Measurements from ENCODE around the gene XPR1.

DNA sequence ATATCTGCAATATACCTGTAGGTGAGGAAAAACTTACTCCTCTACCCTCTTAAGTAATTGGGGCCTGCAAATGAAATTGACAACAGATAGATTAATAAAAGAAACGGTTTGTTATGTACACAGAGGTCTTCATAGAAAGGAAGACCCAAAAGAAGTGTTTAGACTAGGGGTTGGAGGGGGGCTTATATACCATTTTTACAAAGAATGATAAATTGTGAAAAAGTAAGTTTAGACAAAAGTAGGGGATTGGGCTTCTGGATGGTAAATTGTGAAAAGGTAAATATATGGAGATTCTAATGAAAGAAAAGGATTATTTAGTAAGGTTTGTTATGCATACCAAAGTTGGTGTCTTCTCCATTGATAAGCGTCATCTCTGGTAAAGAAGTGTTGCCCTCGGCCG, 207.7 kb downstream of the XPR1 start:
- TF ChIP-seq, protein P1, sequence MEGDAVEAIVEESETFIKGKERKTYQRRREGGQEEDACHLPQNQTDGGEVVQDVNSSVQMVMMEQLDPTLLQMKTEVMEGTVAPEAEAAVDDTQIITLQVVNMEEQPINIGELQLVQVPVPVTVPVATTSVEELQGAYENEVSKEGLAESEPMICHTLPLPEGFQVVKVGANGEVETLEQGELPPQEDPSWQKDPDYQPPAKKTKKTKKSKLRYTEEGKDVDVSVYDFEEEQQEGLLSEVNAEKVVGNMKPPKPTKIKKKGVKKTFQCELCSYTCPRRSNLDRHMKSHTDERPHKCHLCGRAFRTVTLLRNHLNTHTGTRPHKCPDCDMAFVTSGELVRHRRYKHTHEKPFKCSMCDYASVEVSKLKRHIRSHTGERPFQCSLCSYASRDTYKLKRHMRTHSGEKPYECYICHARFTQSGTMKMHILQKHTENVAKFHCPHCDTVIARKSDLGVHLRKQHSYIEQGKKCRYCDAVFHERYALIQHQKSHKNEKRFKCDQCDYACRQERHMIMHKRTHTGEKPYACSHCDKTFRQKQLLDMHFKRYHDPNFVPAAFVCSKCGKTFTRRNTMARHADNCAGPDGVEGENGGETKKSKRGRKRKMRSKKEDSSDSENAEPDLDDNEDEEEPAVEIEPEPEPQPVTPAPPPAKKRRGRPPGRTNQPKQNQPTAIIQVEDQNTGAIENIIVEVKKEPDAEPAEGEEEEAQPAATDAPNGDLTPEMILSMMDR (optimal IDR thresholded peaks at IDR 0.05 in 1 of 3, IDR thresholded peaks at IDR 0.05 in 1 of 3, conservative IDR thresholded peaks at IDR 0.05 in 1 of 3; ENCODE audit: extremely low read depth in 1 of 3, insufficient read depth in 2 of 3, low read length in 3 of 3): no peak
- no peak for TF ChIP-seq EZH2 (IDR thresholded peaks at IDR 0.05; ENCODE audit: low read length)

Measured in keratinocyte (primary cell).